Daoy (cell line): Measurements from ENCODE around the gene SLC22A7. TPM values are rescaled to one million over a fixed set of nuclear protein-coding genes. Genes with fewer than 3 reads are reported as not detected.

ENCODE experiments used
- DNase-seq: peaks from one replicate; pipeline ENCODE4 v3.0.0-alpha.2; 2015; ENCODE audit warnings: low read depth
- total RNA-seq: library from RNA; depleted of rRNA; stranded (reverse); fragments of >200 nt; shearing (Covaris generic); gene quantifications from 2 replicates; pipeline ENCODE4 v1.2.3, GENCODE V29; 2014

The SLC22A7 gene
- total RNA-seq, 1 experiment from 2014 or later = not detected

GRCh38 chr6:43283514-43283901 is 14.6 kb upstream of the SLC22A7 start:
- DNase-seq = no peak

GRCh38 chr6:43283905-43284304 is 14.2 kb upstream of the SLC22A7 start:
- DNase-seq = no peak

GRCh38 chr6:43284991-43285781 is 12.9 kb upstream of the SLC22A7 start:
- DNase-seq = no peak

- DNase-seq = no peak
Measured at GRCh38 chr6:43285832-43286231, 12.2 kb upstream of the SLC22A7 start.

GRCh38 chr6:43286456-43286979 is 11.5 kb upstream of the SLC22A7 start:
- DNase-seq = no peak

GRCh38 chr6:43286980-43287716 is 10.9 kb upstream of the SLC22A7 start:
- no peak for DNase-seq

- DNase-seq = no peak
Measured at GRCh38 chr6:43287717-43288679, 10.1 kb upstream of the SLC22A7 start.

GRCh38 chr6:43290339-43290904 is 7.6 kb upstream of the SLC22A7 start:
- DNase-seq = no peak

GRCh38 chr6:43290905-43291355 is 7.1 kb upstream of the SLC22A7 start:
- DNase-seq = no peak

- no peak for DNase-seq
Measured at GRCh38 chr6:43291708-43292107, 6.4 kb upstream of the SLC22A7 start.

- DNase-seq = no peak
Measured at GRCh38 chr6:43292341-43292740, 5.7 kb upstream of the SLC22A7 start.

- no peak for DNase-seq
Measured at GRCh38 chr6:43292763-43293318, 5.2 kb upstream of the SLC22A7 start.

- no peak for DNase-seq
Measured at GRCh38 chr6:43293698-43294097, 4.4 kb upstream of the SLC22A7 start.

- no peak for DNase-seq
Measured at GRCh38 chr6:43294536-43294935, 3.5 kb upstream of the SLC22A7 start.

GRCh38 chr6:43295456-43295855 is 2.6 kb upstream of the SLC22A7 start:
- DNase-seq = no peak

- no peak for DNase-seq
Measured at GRCh38 chr6:43296780-43297497, 1.1 kb upstream of the SLC22A7 start.

GRCh38 chr6:43298565-43299337 is 691 bp downstream of the SLC22A7 start:
- no peak for DNase-seq

GRCh38 chr6:43299338-43300293 is 1.6 kb downstream of the SLC22A7 start:
- DNase-seq = no peak
